TTC549 (cell line): Measurements from ENCODE around the gene CNTFR.

Source experiments
- FAIRE-seq: peaks from 2 replicates; lab custom pipeline; 2012; peaks lifted over from hg19 to GRCh38; lab: Jason Lieb, UNC

Gene CNTFR

GRCh38 chr9:34590381-34591247 is 1.1 kb upstream of the CNTFR start:
- no peak for FAIRE-seq

- FAIRE-seq = no peak
Observed at GRCh38 chr9:34588671-34589635, 571 bp downstream of the CNTFR start.

- no peak for FAIRE-seq
Observed at GRCh38 chr9:34587271-34587670, 2.3 kb downstream of the CNTFR start.

- no peak for FAIRE-seq
Observed at GRCh38 chr9:34585946-34586669, 3.4 kb downstream of the CNTFR start.

GRCh38 chr9:34584970-34585369 is 4.6 kb downstream of the CNTFR start:
- no peak for FAIRE-seq

GRCh38 chr9:34582787-34583186 is 6.7 kb downstream of the CNTFR start:
- FAIRE-seq = no peak

GRCh38 chr9:34581318-34581717 is 8.2 kb downstream of the CNTFR start:
- no peak for FAIRE-seq

- no peak for FAIRE-seq
Observed at GRCh38 chr9:34580358-34580757, 9.2 kb downstream of the CNTFR start.

- FAIRE-seq = no peak
Observed at GRCh38 chr9:34579808-34580163, 9.7 kb downstream of the CNTFR start.

- no peak for FAIRE-seq
Observed at GRCh38 chr9:34579104-34579807, 10.3 kb downstream of the CNTFR start.

- FAIRE-seq = no peak
Observed at GRCh38 chr9:34578241-34579103, 11.1 kb downstream of the CNTFR start.

- FAIRE-seq = no peak
Observed at GRCh38 chr9:34577400-34578240, 11.9 kb downstream of the CNTFR start.

GRCh38 chr9:34576597-34577399 is 12.7 kb downstream of the CNTFR start:
- FAIRE-seq = no peak

- FAIRE-seq = no peak
Observed at GRCh38 chr9:34575862-34576596, 13.5 kb downstream of the CNTFR start.

GRCh38 chr9:34575241-34575640 is 14.3 kb downstream of the CNTFR start:
- no peak for FAIRE-seq

GRCh38 chr9:34574571-34574970 is 15.0 kb downstream of the CNTFR start:
- FAIRE-seq = no peak

- FAIRE-seq = no peak
Observed at GRCh38 chr9:34573599-34574325, 15.8 kb downstream of the CNTFR start.

GRCh38 chr9:34572628-34573027 is 16.9 kb downstream of the CNTFR start:
- FAIRE-seq = no peak
